OCI-LY3 (cell line): ENCODE measurements around the gene CASK.

Experiments used
- CTCF ChIP-seq: fragments of 200-600, 300-600 bp; sonication (generic); IDR thresholded peaks from 2 replicates; pipeline ENCODE4 v1.5.1; 2014; ENCODE audit warnings: antibody characterized with exemption, low read length, low read depth
- EZH2phosphoT487 ChIP-seq: fragments of 200-600 bp; shearing (Covaris generic); IDR thresholded peaks from 2 replicates; pipeline ENCODE4 v1.6.1; 2018; ENCODE audit warnings: antibody characterized with exemption, mixed run types, low read depth

- TF ChIP-seq CTCF = no peak
- no peak for TF ChIP-seq EZH2phosphoT487
These were observed 97.6 kb downstream of the CASK start for GRCh38 chrX:41825796-41826195.
